NCI-H146 treated with DMSO at 0.1 percent for 48 hours (cell line): Measurements from ENCODE around the gene LGALS4.
A peak's percentile ranks its signal among the peaks of the same experiment; 100 is the strongest.
"Not testable (repeated sequence)": the region's sequence is repeated elsewhere in the genome, so short reads cannot be mapped to it uniquely, and the experiment has no call there.

Experiments used
- DNase-seq: peaks from one replicate; lab custom pipeline; 2025; ENCODE audit not compliant: unreplicated experiment; lab: John Stamatoyannopoulos, UW

LGALS4 gene

DNA sequence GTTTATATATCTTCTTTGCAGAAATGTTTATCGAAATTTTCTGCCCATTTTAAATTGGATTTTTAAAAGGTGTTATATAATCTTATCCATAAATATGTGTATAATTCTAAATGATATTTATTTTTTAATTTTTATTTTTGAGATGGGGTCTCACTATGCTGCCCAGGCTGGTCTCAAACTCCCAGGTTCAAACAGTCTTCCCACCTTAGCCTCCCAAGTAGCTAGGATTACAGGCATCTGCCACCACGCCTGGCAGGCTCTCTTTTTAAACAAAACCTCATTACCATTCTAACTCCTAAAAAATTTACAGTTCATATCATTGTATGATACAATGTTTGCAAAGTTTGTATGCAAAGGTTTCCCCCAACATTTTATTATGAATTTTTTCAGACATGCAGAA is 16.6 kb downstream of the LGALS4 start:
- DNase-seq = no peak

DNA sequence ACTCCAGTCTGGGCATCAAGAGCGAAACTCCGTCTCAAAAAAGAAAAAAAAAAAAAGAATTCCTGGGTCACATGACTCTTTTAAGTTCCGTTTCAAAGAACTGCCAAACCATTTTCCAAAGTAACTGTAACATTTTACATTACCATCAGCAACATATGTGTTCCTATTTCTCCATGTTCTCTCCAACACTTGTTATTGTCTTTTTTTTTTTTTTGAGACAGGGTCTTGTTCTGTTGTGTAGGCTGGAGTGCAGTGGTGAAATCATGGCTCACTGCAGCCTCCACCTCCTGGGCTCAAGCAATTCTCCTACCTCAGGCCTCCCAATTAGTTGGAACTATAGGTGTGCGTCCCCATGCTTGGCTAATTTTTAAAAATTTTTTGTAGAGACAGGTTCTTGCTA is 17.2 kb downstream of the LGALS4 start:
- no peak for DNase-seq

DNA sequence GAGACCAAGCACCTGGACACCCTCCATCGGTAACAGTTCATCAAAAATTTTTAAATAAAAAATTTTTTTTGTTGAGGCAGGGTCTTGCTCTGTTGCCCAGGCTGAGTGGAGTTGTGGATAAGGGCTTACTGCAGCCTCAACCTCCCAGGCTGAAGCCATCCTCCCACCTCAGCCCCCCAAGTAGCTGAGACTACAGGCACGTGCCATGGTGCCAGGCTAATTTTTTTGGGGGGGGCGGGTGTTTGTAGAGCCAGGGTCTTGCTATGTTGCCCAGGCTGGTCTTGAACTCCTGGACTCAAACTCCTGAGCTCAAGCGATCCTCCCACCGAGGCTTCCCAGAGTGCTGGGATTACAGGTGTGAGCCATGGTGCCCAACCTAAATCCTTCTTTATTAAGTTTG is 19.1 kb downstream of the LGALS4 start:
- no peak for DNase-seq

DNA sequence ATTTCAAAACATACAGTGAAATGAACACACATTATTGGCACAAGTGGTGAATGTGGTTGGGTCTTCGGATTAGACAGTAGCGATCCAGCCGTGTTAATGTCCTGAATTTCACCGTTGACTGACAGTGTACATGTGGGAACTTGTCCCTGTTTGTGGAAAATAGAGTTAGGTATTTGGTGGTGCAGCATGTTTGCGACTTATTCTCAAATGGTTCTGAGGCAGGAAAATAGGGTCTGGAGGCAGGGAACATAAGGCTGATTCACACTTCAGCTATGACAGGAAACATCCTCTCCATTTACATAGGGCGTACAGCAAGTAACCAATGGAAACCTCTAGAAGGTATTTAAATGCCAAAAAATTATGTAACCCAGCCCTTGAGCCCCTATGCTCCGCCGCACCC is 19.6 kb downstream of the LGALS4 start:
- DNase-seq = no peak

DNA sequence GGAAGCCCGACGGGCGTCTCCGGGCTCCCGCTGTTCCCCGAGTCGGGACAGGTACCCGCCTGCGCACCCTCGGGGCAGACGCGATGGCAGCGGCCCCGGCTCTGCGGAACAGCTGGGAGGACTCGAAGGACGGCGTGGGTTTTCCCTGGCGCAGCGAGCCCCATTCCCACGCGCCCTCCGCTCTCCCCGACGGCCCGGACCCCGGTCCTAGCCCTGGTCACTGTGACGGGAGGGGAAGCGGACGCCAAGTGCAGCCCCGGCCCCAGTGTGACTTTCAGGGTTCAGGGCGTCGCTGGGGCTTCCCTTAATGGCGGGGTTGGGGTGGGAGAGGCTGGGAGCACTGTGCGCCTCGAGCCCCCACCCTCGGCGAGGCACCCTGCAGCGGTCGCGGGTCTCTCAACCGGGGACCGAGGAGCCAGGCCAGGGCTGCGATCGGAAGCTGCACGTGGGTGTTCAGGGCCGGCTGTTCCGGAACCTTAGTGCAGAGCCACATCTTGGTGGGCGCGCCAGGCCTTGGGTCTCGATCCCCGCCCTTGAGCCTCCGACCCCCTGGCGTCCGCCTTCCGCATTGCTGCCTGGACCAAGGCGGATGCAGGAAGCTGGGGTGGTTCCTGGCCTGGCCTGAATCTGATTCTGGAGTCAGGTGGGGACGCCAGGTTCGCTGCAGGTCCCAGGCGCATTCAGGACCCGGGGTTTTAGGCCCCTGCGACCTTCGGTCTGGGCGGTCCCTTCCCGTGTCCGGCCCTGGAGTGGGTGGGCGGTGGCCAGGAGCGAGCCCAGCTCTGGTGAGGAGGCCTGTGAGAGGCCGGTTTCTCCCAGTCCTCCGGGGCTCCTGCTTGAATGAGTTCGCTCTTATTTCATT is 20.3 kb downstream of the LGALS4 start:
- no peak for DNase-seq

DNA sequence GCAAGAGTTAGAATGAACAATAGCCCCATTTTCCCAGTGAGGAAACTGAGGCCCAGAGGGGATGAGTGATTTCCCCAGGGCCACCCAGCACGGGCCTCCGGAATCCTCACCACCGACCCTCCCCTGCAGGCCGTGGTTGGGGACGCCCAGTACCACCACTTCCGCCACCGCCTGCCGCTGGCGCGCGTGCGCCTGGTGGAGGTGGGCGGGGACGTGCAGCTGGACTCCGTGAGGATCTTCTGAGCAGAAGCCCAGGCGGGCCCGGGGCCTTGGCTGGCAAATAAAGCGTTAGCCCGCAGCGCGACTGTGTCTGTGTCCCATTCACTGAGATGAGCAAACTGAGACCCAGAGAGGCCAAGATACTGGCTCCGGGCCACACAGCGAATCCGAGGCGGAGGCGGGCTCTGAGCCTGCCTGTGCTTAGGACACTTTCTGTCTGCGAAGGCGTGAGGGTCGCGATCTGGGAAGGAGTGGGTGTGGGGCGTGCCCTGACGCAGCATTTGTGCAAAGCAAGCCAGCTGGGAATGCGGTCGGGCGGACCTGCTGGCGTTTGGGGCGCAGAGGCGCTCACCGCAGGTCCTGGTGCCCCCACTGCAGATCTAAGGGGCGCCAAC is 21.2 kb downstream of the LGALS4 start:
- not testable (repeated sequence) for DNase-seq

DNA sequence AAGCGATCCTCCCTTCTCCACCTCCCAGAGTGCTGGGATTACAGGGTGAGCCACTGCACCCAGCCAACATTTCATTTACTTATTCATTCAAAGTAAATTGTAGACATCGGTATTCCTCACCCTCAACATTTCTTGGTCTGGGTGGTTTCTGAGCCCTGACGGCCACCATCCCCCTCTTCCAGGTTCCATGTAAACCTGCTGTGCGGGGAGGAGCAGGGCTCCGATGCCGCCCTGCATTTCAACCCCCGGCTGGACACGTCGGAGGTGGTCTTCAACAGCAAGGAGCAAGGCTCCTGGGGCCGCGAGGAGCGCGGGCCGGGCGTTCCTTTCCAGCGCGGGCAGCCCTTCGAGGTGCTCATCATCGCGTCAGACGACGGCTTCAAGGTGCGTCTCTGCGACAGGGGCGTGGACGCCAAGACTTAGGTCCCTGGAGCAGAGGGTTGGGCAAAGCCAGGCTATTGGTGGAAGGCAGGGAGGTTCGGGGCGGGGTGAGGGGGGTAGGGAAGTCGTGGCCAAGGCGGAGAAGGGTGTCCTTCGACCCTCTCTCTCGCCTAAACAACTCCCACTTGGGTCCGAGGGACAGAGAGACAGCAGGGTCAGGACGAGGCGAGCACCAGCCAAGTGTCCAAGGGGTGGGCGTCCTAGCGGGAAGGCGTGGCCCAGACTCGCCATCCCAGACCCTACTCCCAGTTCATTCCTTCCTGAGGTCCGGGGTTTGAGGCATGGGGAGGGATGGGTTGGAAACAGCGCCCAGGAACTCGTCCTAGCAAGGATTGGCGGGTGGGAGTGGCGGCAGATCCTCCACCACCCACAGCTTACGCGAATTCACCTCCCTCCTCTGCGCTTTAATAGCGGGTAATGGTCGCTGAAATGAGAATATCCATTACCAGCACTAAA is 22.0 kb downstream of the LGALS4 start:
- DNase-seq = not testable (repeated sequence)

DNA sequence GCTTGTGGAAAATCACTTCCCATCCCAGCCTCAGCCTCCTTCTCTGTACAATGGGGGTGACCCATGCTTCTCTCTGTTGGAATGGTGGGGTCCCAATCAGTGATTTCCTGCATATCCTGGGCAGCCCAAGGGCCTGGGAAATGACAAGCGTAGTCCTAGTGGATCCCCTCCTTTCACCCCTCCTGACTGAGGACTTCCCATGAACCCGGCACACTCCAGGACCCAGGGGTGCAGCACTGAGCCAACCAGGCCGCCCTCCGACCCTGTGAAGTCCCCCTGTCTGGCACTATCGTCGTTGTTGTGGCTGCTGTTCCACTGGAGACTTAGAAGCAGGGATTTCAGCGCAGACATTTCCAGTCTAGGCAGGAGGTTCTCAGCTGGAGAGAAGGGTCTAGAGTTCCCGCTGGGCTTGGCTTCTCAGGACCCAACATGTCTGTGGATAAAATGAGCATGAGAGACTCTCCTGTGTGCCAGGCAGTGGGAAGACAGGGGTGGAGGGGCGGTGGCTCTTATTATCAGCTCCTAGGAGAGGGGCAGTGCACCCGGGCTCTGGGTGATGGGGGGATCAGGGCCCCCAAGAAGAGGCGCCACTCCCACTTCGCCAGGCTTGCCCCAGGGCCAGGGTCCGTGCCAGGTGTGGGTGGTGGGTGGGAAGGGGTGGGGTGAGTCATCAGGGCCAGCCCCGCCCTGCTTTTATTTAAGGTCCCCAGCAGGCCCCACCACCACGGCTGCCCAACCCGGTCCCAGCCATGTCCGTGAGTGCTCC is 24.1 kb downstream of the LGALS4 start, which contains the start of gene LGALS7B:
TSS of gene LGALS7B (plus strand) at position 723 of the 766 bp plus-strand sequence. CDS start at position 750, 27 bp downstream.
- no peak for DNase-seq

DNA sequence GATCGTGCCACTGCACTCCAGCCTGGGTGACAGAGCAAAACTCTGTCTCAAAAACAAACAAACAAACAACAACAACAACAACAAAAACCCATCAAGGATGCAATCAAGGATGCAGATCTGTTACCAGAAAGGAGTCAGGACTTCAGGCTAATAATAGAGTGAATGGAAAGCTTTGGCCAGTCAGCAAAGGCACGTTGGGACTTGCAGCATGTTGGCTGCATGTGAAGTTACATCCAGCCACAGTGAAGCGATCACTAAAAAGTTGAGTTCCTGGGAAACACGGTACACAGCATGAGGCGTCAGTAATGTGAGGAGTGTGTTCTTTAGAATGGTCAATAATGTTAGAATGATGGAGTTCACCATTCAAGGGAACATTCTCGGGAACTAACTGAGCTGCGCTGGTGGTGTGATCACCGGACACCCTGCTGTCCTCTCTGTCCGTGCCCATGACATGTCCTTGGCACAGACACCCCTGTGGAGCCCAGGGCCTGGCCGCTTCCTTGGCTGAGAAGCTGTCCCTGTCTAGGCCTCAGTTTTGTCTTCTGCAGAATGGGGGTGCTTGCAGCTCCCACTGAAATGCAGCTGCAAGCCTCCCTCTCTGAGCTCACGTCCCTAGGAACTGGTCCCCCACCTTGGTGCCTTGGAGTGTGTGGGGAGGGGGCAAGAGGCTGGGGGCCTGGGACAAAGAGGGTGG is 26.0 kb downstream of the LGALS4 start:
- no peak for DNase-seq

DNA sequence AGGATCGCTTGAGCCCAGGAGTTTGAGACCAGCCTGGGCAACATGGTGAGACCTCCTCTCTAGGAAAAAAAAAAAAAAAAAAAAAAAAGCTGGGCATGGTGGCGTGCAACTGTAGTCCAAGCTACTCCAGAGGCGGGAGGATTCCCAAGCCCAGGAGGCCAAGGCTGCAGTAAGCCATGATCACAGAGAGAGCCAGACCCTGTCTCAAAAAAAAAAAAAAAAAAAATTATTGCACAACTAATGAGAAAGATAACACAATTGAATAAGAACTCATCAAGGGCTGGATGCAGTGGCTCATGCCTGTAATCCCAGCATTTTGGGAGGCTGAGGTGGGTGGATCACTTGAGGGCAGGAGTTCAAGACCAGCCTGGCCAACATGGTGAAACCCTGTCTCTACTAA is 26.7 kb downstream of the LGALS4 start:
- not testable (repeated sequence) for DNase-seq

DNA sequence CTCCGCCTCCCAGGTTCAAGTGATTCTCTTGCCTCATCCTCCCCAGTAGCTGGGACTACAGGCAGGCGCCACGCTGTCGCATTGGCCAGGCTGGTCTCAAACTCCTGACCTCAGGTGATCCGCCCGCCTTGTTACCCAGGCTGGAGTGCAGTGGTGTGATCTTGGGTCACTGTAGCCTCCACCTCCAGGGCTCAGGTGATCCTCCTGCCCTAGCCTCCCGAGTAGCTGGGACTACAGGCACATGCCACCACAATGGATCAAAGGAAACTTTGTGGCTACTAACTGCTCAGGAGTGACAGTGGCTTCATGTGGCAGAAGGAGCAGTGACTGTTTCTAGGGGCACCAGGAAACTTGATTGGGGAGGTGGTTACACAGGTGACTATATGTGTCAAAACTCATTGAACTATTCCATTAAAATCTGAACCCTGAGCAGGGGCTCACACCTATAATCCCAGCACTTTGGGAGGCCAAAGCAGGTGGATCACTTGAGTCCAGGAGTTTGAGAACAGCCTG is 27.5 kb downstream of the LGALS4 start:
- no peak for DNase-seq

DNA sequence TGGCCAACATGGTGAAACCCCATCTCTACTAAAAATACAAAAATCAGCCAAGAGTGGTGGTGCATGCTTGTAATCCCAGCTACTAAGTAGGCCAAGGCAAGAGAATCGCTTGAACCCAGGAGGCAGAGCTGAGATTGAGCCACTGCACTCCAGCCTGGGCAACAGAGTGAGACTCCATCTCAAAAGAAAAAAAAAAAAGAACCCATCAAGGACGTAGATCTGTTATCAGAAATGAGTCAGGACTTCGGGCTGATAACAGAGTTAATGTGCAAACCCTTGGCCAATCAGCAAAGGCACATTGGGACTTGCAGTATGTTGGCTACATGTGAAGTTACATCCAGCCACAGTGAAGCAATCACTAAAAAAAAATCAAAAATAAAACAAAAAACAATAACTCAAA is 28.5 kb downstream of the LGALS4 start:
- no peak for DNase-seq

DNA sequence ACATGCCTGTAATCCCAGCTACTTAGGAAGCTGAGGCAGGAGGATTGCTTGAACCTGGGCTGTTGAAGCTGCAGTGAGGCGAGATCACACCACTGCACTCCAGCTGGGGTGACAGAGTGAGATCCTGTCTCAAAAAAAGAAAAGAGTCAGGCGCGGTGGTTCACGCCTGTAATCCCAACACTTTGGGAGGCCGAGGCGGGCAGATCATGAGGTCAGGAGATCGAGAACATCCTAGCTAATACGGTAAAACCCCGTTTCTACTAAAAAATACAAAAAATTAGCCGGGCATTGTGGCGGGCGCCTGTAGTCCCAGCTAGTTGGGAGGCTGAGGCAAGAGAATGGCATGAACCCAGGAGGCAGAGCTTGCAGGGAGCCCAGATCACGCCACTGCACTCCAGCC is 30.5 kb downstream of the LGALS4 start:
- DNase-seq = not testable (repeated sequence)

DNA sequence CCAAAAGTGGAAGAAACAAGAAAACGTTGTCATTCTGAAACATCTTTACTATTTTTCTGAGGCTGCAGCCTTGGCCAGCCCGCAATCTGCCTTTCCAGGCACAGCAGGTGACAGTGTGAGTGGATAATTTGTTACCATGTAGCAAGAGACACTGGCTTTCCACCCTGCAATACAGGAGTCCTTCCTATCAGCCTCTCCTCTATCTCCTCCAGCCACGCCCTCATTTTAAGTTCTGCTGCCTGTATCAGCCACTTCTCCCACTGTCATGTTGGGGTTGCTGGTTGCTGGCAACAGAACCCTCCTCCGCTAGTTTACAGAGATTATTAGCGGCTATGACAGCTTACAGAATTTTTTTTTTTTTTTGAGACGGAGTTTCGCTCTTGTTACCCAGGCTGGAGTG is 31.7 kb downstream of the LGALS4 start:
- DNase-seq = peak; percentile 41

DNA sequence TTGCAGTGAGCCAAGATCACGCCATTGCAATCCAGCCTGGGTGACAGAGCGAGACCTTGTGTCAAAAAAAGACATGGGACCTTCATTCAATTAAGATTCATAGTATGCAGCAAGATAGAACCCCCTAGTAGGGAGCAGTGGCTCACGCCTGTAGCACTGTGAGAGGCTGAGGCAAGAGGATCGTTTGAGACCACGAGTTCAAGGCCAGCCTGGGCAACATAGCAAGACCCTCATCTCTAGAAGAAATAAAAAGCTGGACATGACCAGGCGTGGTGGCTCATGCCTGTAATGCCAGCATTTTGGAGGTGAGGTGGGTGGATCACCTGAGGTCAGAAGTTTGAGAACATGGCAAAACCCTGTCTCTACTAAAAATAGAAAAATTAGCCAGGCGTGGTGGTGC is 32.3 kb downstream of the LGALS4 start:
- DNase-seq = no peak

DNA sequence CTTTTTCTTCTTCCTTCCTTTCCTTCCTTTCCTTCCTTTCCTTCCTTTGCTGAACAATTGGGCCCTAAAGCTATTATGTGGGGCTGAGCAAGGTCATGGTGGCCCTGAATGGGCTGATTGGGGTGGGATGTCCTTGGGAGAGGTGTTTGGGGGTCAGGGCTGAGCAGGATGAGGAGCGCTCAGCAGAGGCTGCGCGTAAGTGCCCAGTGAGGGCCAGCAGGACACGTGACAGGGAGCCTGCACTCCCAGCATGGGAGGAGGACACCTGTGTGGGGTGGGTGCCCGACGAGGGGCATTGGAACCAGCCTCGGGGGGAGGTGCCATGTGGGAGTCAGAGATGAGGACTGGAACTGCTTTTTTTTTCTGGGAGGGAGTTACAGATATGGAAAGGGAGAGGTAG is 34.0 kb downstream of the LGALS4 start:
- no peak for DNase-seq

DNA sequence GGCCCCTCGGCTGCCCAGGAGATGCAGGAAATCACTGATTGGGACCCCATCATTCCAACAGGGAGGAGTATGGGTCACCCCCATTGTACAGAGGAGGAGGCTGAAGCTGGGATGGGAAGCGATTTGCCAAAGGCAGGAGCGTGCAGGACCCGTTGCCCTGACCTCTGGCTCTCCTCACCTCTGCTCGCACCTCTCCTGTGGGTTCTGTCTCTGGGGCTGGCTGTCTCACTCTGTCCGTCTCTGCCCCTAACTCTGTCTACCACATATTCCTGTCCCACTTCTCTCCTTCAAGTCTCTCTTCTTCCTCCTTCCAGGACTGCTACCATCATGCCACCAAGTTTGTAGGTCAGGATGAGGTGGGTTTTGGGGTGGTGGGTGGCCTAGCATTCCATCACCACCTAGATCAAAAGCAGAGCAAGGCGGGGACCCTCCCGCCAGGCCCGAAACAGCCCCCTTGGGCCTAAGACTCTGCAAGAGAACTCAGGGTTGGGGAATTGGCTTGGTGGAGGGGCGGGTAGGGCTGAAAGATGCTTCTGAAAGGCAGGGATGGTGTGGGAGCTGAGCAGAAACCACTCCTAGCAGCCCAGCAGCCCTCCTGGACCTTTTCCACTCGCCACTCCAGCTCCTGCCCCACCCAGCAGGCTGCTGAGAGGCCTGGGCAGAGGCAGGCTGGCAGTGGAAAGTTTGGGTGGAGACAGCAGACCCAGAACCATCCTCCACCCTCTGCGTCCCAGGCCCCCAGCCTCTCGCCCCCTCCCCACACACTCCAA is 38.4 kb downstream of the LGALS4 start:
- no peak for DNase-seq

DNA sequence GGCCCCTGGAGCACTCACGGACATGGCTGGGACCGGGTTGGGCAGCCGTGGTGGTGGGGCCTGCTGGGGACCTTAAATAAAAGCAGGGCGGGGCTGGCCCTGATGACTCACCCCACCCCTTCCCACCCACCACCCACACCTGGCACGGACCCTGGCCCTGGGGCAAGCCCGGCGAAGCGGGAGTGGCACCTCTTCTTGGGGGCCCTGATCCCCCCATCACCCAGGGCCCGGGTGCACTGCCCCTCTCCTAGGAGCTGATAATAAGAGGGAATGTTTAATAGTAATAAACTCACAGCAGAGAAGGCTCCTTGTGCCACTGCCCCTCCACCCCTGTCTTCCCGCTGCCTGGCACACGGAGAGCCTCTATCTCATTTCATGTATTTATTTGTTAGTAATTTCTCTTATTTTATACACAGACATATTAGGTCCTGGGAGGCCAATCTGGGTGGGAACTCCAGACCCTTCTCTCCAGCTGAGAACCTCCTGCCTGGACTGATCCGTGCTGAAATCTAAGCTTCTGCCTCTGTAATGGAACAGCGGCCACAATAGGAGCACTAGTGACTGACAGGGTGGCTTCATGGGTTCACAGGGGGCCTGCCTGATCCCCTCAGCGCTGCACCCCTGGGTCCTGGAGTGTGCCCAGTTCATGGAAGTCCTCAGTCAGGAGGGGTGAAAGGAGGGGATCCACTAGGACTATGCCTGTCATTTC is 39.1 kb downstream of the LGALS4 start, which contains the start of gene LGALS7:
TSS of gene LGALS7 (minus strand) at position 49 of the 709 bp plus-strand sequence. CDS start at position 24, 25 bp downstream.
- DNase-seq = no peak
